SK-N-MC (cell line): ENCODE results near the gene LBX2.

Experiments
- EZH2 ChIP-seq: fragments of 200-600 bp; sonication (generic); IDR thresholded peaks from one replicate; pipeline ENCODE4 v1.6.1; 2017; ENCODE audit warnings: antibody characterized with exemption
- POLR2AphosphoS5 ChIP-seq: IDR thresholded peaks from 2 replicates; pipeline ENCODE4 v1.6.1; 2012; ENCODE audit warnings: mild to moderate bottlenecking, low read depth, low read length, borderline replicate concordance

GRCh38 chr2:74515981-74516633, 16.7 kb upstream of the LBX2 start:
- TF ChIP-seq POLR2AphosphoS5 (no peak), EZH2 (no peak)
